IMR-90 (cell line): ENCODE data around the gene LTN1.

Experiments used
- BHLHE40 ChIP-seq: fragments of 150-350 bp; IDR thresholded peaks from 2 replicates; pipeline ENCODE4 v1.6.1; 2016; ENCODE audit warnings: mild to moderate bottlenecking, low read depth, low read length
- CEBPB ChIP-seq: IDR thresholded peaks from 2 replicates; pipeline ENCODE4 v1.6.1; 2012; ENCODE audit warnings: low read depth, low read length, improper control_type of control experiment
- CHD1 ChIP-seq: IDR thresholded peaks from 2 replicates; pipeline ENCODE4 v1.6.1; 2012; ENCODE audit warnings: low read depth, low read length, improper control_type of control experiment
- CTCF ChIP-seq: conservative IDR thresholded peaks from 2 replicates; pipeline ENCODE4 v1.5.1; 2012; ENCODE audit warnings: mild to moderate bottlenecking, low read depth, low read length, improper control_type of control experiment
- POLR2A ChIP-seq: IDR thresholded peaks from 2 replicates; pipeline ENCODE4 v1.6.1; 2012; ENCODE audit warnings: mild to moderate bottlenecking, low read depth, low read length
- RCOR1 ChIP-seq: IDR thresholded peaks from 2 replicates; pipeline ENCODE4 v1.6.1; 2012; ENCODE audit warnings: mild to moderate bottlenecking, low read length, improper control_type of control experiment; ENCODE audit not compliant: insufficient replicate concordance

DNA sequence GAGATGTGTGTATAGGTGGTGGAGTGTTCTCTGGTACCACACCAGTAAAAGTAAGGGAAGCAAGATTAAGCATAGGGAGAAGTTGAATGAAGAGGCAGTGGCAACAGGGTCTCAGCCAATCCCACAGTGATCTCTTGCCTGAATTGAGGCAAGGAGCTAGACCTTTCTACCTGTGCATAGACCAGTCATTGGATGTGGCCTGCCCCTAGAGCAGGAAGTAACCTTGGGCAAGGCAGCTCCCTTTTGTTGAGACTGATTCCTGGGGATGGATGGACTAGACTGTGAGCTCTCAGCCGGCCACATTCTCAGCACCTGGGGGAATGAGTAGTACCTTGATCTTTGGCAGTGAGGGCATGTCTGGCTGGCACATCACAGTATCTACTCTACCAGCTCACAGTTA is 38.2 kb upstream of the LTN1 start:
- no peak for TF ChIP-seq CTCF
- TF ChIP-seq POLR2A, result no peak
- no peak for TF ChIP-seq CHD1
- TF ChIP-seq CEBPB, result no peak
- no peak for TF ChIP-seq BHLHE40
- no peak for TF ChIP-seq RCOR1
